ENCODE results near the gene ZKSCAN1.
A peak's percentile ranks its signal among the peaks of the same experiment; 100 is the strongest.

The ZKSCAN1 gene

GRCh38 chr7:100017875-100018274 is 2.5 kb downstream of the ZKSCAN1 start:
- H3K9me3 ChIP-seq: no peaks in the 10 kb centered on the region
- no peak overlapping the region for H3K4me3 ChIP-seq (ENCODE audit: low read depth in 1 of 2, low read length in 1 of 2)
- H3K27me3 ChIP-seq: no peaks in the 10 kb centered on the region
- H3K4me1 ChIP-seq (ENCODE audit: control insufficient read depth in 1 of 2, insufficient read depth in 1 of 2, low read depth in 1 of 2, low read length in 1 of 2): peaks cover 41 to 51% of the 10 kb centered on the region in 2 experiments
- peaks cover 5% of the 10 kb centered on the region for H3K36me3 ChIP-seq
- TF ChIP-seq CTCF (IDR thresholded peaks at IDR 0.05): no peak
- no peak overlapping the region for H3K27ac ChIP-seq

GRCh38 chr7:100019908-100020307 is 4.5 kb downstream of the ZKSCAN1 start:
- H3K27ac ChIP-seq: no peak overlapping the region
- H3K9me3 ChIP-seq: no peaks in the 10 kb centered on the region
- H3K4me1 ChIP-seq (ENCODE audit: control insufficient read depth in 1 of 2, insufficient read depth in 1 of 2, low read depth in 1 of 2, low read length in 1 of 2): peaks cover 26 to 47% of the 10 kb centered on the region in 2 experiments
- peaks cover 24% of the 10 kb centered on the region for H3K36me3 ChIP-seq
- no peak overlapping the region for H3K4me3 ChIP-seq (ENCODE audit: low read depth in 1 of 2, low read length in 1 of 2)
- no peak for TF ChIP-seq CTCF (IDR thresholded peaks at IDR 0.05)
- H3K27me3 ChIP-seq: no peaks in the 10 kb centered on the region

GRCh38 chr7:100021297-100021696 is 5.9 kb downstream of the ZKSCAN1 start:
- H3K27ac ChIP-seq: peak overlapping the region; percentile 38
- TF ChIP-seq CTCF (IDR thresholded peaks at IDR 0.05): no peak
- H3K36me3 ChIP-seq: peaks cover 37% of the 10 kb centered on the region
- H3K4me1 ChIP-seq (ENCODE audit: control insufficient read depth in 1 of 2, insufficient read depth in 1 of 2, low read depth in 1 of 2, low read length in 1 of 2): peaks cover 13 to 37% of the 10 kb centered on the region in 2 experiments
- no peaks in the 10 kb centered on the region for H3K9me3 ChIP-seq
- no peaks in the 10 kb centered on the region for H3K27me3 ChIP-seq
- H3K4me3 ChIP-seq (ENCODE audit: low read depth in 1 of 2, low read length in 1 of 2): no peak overlapping the region

GRCh38 chr7:100022621-100023020 is 7.2 kb downstream of the ZKSCAN1 start:
- H3K36me3 ChIP-seq: peaks cover 47% of the 10 kb centered on the region
- peaks cover 8 to 25% of the 10 kb centered on the region in 2 experiments for H3K4me1 ChIP-seq (ENCODE audit: control insufficient read depth in 1 of 2, insufficient read depth in 1 of 2, low read depth in 1 of 2, low read length in 1 of 2)
- no peak overlapping the region for H3K27ac ChIP-seq
- no peaks in the 10 kb centered on the region for H3K9me3 ChIP-seq
- H3K4me3 ChIP-seq (ENCODE audit: low read depth in 1 of 2, low read length in 1 of 2): no peak overlapping the region
- TF ChIP-seq CTCF (IDR thresholded peaks at IDR 0.05): no peak
- H3K27me3 ChIP-seq: no peaks in the 10 kb centered on the region

- Histone ChIP-seq H3K4me1 (ENCODE audit: control insufficient read depth in 1 of 2, insufficient read depth in 1 of 2, low read depth in 1 of 2, low read length in 1 of 2) (peaks cover 4 to 25% of the 10 kb centered on the region in 2 experiments), H3K27me3 (no peaks in the 10 kb centered on the region), H3K9me3 (no peaks in the 10 kb centered on the region), H3K4me3 (ENCODE audit: low read depth in 1 of 2, low read length in 1 of 2) (no peak overlapping the region), H3K36me3 (peaks cover 55% of the 10 kb centered on the region), H3K27ac (no peak overlapping the region)
- no peak for TF ChIP-seq CTCF (IDR thresholded peaks at IDR 0.05)
These were observed 8.1 kb downstream of the ZKSCAN1 start for GRCh38 chr7:100023526-100023925.
